Calu3 (cell line): Measurements from ENCODE around the gene MAP10. TPM values are rescaled to one million over a fixed set of nuclear protein-coding genes. Genes with fewer than 3 reads are reported as not detected.

Source experiments
- BruUV-seq: library from RNA; stranded (reverse); fragments of 400-500 nt; replicated peaks from 2 replicates; lab custom pipeline; 2021; lab: Mats Ljungman, UMichigan
- CTCF ChIA-PET: fragments of 300-600 bp; sonication (Branson Sonifier 250); formaldehyde crosslinking; loops from one replicate; lab custom pipeline; 2022; ENCODE audit warnings: antibody characterized with exemption; lab: Charles Lee
- DNase-seq: peaks from one replicate; pipeline ENCODE4 v3.0.0; 2022
- H3K27ac Mint-ChIP-seq: one replicate; pipeline ENCODE4 v1.8.0; 2022; ENCODE audit warnings: mixed read lengths; ENCODE audit not compliant: unreplicated experiment
- H3K27me3 Mint-ChIP-seq: one replicate; pipeline ENCODE4 v1.8.0; 2022; ENCODE audit warnings: mixed read lengths; ENCODE audit not compliant: unreplicated experiment
- H3K36me3 Mint-ChIP-seq: one replicate; pipeline ENCODE4 v1.8.0; 2022; ENCODE audit warnings: mild to moderate bottlenecking, moderate library complexity, mixed read lengths; ENCODE audit not compliant: insufficient read depth, unreplicated experiment
- H3K4me1 Mint-ChIP-seq: one replicate; pipeline ENCODE4 v1.8.0; 2022; ENCODE audit warnings: mild to moderate bottlenecking, low read depth, mixed read lengths; ENCODE audit not compliant: unreplicated experiment
- H3K4me3 Mint-ChIP-seq: one replicate; pipeline ENCODE4 v1.8.0; 2022; ENCODE audit warnings: mild to moderate bottlenecking, low read depth, moderate library complexity, mixed read lengths; ENCODE audit not compliant: unreplicated experiment
- H3K9me3 Mint-ChIP-seq: one replicate; pipeline ENCODE4 v1.8.0; 2022; ENCODE audit warnings: low read depth, mixed read lengths; ENCODE audit not compliant: unreplicated experiment
- CTCF ChIP-seq: fragments of 200-600 bp; IDR thresholded peaks from one replicate; pipeline ENCODE4 v1.8.0; 2022; ENCODE audit warnings: antibody characterized with exemption; ENCODE audit not compliant: unreplicated experiment
- intact Hi-C: fragments of 100-400 bp; cut with micrococcal nuclease; formaldehyde crosslinking; loops from one replicate; pipeline ENCODE4 v1.10.0; 2022; ENCODE audit not compliant: unreplicated experiment
- total RNA-seq: library from RNA; stranded (reverse); gene quantifications from 2 replicates; pipeline ENCODE4 v1.2.3, GENCODE V29; 2022

The MAP10 gene
- total RNA-seq, 1 experiment from 2014 or later = 1.5 TPM

- H3K4me3 Mint-ChIP-seq = no peak overlapping the region
- no TSS peak for BruUV-seq
- H3K4me1 Mint-ChIP-seq = no peaks in the 10 kb centered on the region
- peaks cover 33% of the 10 kb centered on the region for H3K27me3 Mint-ChIP-seq
- no peak for DNase-seq
- peaks cover 4% of the 10 kb centered on the region for H3K9me3 Mint-ChIP-seq
- CTCF ChIA-PET = no interaction called here
- intact Hi-C loops = no loop called here
- no peak for TF ChIP-seq CTCF
- H3K36me3 Mint-ChIP-seq = no peaks in the 10 kb centered on the region
- H3K27ac Mint-ChIP-seq = no peak overlapping the region
Measured at GRCh38 chr1:232830661-232831060, 25.4 kb downstream of the MAP10 start.

GRCh38 chr1:232831895-232832294 lies 26.7 kb downstream of the MAP10 start:
- DNase-seq = no peak
- CTCF ChIA-PET = no interaction called here
- no peaks in the 10 kb centered on the region for H3K36me3 Mint-ChIP-seq
- peaks cover 8% of the 10 kb centered on the region for H3K4me1 Mint-ChIP-seq
- H3K9me3 Mint-ChIP-seq = peaks cover 4% of the 10 kb centered on the region
- H3K4me3 Mint-ChIP-seq = no peak overlapping the region
- H3K27ac Mint-ChIP-seq = no peak overlapping the region
- no TSS peak for BruUV-seq
- H3K27me3 Mint-ChIP-seq = peaks cover 41% of the 10 kb centered on the region
- intact Hi-C loops = no loop called here
- no peak for TF ChIP-seq CTCF

GRCh38 chr1:232834066-232834465 lies 28.9 kb downstream of the MAP10 start:
- peaks cover 41% of the 10 kb centered on the region for H3K27me3 Mint-ChIP-seq
- no TSS peak for BruUV-seq

GRCh38 chr1:232835166-232835565 lies 29.9 kb downstream of the MAP10 start:
- peaks cover 36% of the 10 kb centered on the region for H3K27me3 Mint-ChIP-seq
- intact Hi-C loops = no loop called here
- no peak overlapping the region for H3K27ac Mint-ChIP-seq
- CTCF ChIA-PET = no interaction called here
- no peak for DNase-seq
- H3K9me3 Mint-ChIP-seq = peaks cover 4% of the 10 kb centered on the region
- H3K4me3 Mint-ChIP-seq = no peak overlapping the region
- peaks cover 18% of the 10 kb centered on the region for H3K4me1 Mint-ChIP-seq
- no peaks in the 10 kb centered on the region for H3K36me3 Mint-ChIP-seq
- TF ChIP-seq CTCF = no peak
- no TSS peak for BruUV-seq

More at GRCh38 chr1:232834066-232834465, 28.9 kb downstream of the MAP10 start:
- no peak for TF ChIP-seq CTCF
- peaks cover 18% of the 10 kb centered on the region for H3K4me1 Mint-ChIP-seq
- peaks cover 4% of the 10 kb centered on the region for H3K9me3 Mint-ChIP-seq
- H3K4me3 Mint-ChIP-seq = no peak overlapping the region
- no peaks in the 10 kb centered on the region for H3K36me3 Mint-ChIP-seq
- no peak overlapping the region for H3K27ac Mint-ChIP-seq
- intact Hi-C loops = no loop called here
- DNase-seq = no peak
- CTCF ChIA-PET = no interaction called here
